Measurements from ENCODE around the gene BICC1. TPM values are rescaled to one million over a fixed set of nuclear protein-coding genes. Genes with fewer than 3 reads are reported as not detected.

BICC1 gene
- total and polyA plus RNA-seq, 2 of the 8 experiments (the other 6 are each of a cell fraction or from before 2014, with no cell fraction given) = 0.20 to 0.73 TPM

DNA sequence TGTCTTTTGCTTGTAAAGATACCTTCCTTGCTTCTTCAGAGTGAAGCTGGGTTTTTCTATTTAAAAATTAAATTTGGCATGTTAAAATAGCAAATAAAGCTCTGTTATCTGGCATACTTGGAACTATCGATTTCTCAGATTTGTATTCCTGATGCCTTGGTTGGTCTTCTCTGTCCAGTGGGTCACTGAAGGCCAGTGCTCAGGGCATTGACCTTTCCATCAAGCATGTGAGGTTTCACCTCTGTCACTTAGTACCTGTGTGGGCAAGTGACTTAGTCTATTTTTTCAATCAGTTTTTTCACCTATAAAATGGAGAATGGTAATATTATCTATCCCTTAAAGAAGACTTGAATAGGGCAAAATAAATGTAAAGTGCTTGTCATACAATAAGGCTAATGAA lies 311.3 kb downstream of the BICC1 start:
- WGBS, 2 experiments (ENCODE audit: extremely low coverage in 1 of 2, insufficient coverage in 1 of 2, insufficient read length in 1 of 2, insufficient replicate concordance in 2 of 2, low coverage in 1 of 2, low lambda C conversion rate in 2 of 2, missing lambda C conversion rate in 1 of 2) = 92% methylated on average over 1 of the region's 1 CpG; no CpG with 5 or more reads in 1 of the 2 experiments
- H3K14ac ChIP-seq (ENCODE audit: insufficient read length) = no peak overlapping the region
- no peaks in the 10 kb centered on the region for H3K27me3 ChIP-seq (replicated peaks in 1 of 4; ENCODE audit: control insufficient read depth in 3 of 4, extremely low read depth in 1 of 4, insufficient read depth in 3 of 4, low read length in 3 of 4)
- no peak overlapping the region for H3K56ac ChIP-seq (replicated peaks; ENCODE audit: insufficient read length, low read depth, low read length)
- no peak overlapping the region for H3K9ac ChIP-seq (replicated peaks in 1 of 4; ENCODE audit: extremely low read depth in 1 of 4, low read depth in 3 of 4, low read length in 3 of 4)
- no peak overlapping the region for H2BK12ac ChIP-seq (ENCODE audit: low read depth, low read length)
- no peak overlapping the region for H2BK20ac ChIP-seq (ENCODE audit: low read length)
- FAIRE-seq (no peak), DNase-seq (ENCODE audit: low read depth in 1 of 2, low spot score in 2 of 2) (no peak)
- H3K79me2 ChIP-seq (ENCODE audit: control insufficient read depth in 1 of 2, insufficient read depth in 2 of 2, low read length in 2 of 2) = no peaks in the 10 kb centered on the region
- H2BK120ac ChIP-seq (replicated peaks; ENCODE audit: low read depth, low read length) = no peak overlapping the region
- H3K4ac ChIP-seq (replicated peaks; ENCODE audit: insufficient read length, low read depth, low read length) = no peak overlapping the region
- no peak overlapping the region for H3K4me2 ChIP-seq (ENCODE audit: insufficient read depth in 1 of 2, low read depth in 2 of 2, low read length in 2 of 2)
- no peaks in the 10 kb centered on the region for H3K36me3 ChIP-seq (ENCODE audit: control insufficient read depth in 2 of 4, insufficient read depth in 4 of 4, low read length in 3 of 4)
- H4K91ac ChIP-seq (replicated peaks; ENCODE audit: insufficient read length, low read length) = no peak overlapping the region
- H3K18ac ChIP-seq (ENCODE audit: extremely low read depth, low read length) = no peak overlapping the region
- no peaks in the 10 kb centered on the region for H3K9me3 ChIP-seq (ENCODE audit: insufficient read depth in 2 of 2, low read depth in 1 of 2, low read length in 1 of 2)
- H3K4me3 ChIP-seq (ENCODE audit: extremely low read depth in 1 of 4, insufficient read depth in 2 of 4, low read depth in 3 of 4, low read length in 4 of 4) = no peak overlapping the region
- no peaks in the 10 kb centered on the region for H4K20me1 ChIP-seq (replicated peaks in 1 of 2; ENCODE audit: control insufficient read depth in 1 of 2, insufficient read depth in 2 of 2, low read length in 2 of 2)
- H3K23ac ChIP-seq (ENCODE audit: insufficient read length) = no peak overlapping the region
- no peak overlapping the region for H2AFZ ChIP-seq (ENCODE audit: low read length)
- no peak overlapping the region for H4K5ac ChIP-seq (ENCODE audit: insufficient read length, low read depth, low read length)
- ChIA-PET POLR2A (ENCODE audit: partially characterized antibody) (no interaction called here), CTCF (ENCODE audit: partially characterized antibody) (no interaction called here)
- H4K8ac ChIP-seq (ENCODE audit: extremely low read depth, insufficient read depth, low read length) = no peak overlapping the region
- no peak overlapping the region for H2BK5ac ChIP-seq (ENCODE audit: low read depth, low read length)
- no peak overlapping the region for H2BK15ac ChIP-seq (ENCODE audit: low read length)
- no peak overlapping the region for H3K27ac ChIP-seq (ENCODE audit: low read depth, low read length)
- H3K79me1 ChIP-seq (ENCODE audit: low read depth, low read length) = no peaks in the 10 kb centered on the region
- no peaks in the 10 kb centered on the region for H3K4me1 ChIP-seq (replicated peaks in 1 of 4; ENCODE audit: control insufficient read depth in 3 of 4, insufficient read depth in 4 of 4, low read length in 3 of 4)
- H2AK5ac ChIP-seq (ENCODE audit: low read depth, low read length) = no peak overlapping the region
- no peaks in the 10 kb centered on the region for H3K23me2 ChIP-seq (ENCODE audit: low read depth, low read length)
- TF ChIP-seq RNF2 (IDR thresholded peaks at IDR 0.05; ENCODE audit: borderline replicate concordance, low read depth, low read length, missing control alignments, poor library complexity, severe bottlenecking) (no peak), RXRA (IDR thresholded peaks at IDR 0.05; ENCODE audit: insufficient read depth, low read depth, low read length) (no peak), RBBP5 (IDR thresholded peaks at IDR 0.05; ENCODE audit: borderline replicate concordance, low read depth, low read length) (no peak), EZH2 (IDR thresholded peaks at IDR 0.05; ENCODE audit: low read depth, low read length, severe bottlenecking) (no peak), NANOG (IDR thresholded peaks at IDR 0.05; ENCODE audit: insufficient read depth, low read depth, low read length, poor library complexity, severe bottlenecking) (no peak), TBP (IDR thresholded peaks at IDR 0.05; ENCODE audit: low read depth, low read length) (no peak), TAF7 (optimal IDR thresholded peaks at IDR 0.05; ENCODE audit: borderline replicate concordance, low read depth, low read length) (no peak), POU5F1 (IDR thresholded peaks at IDR 0.05; ENCODE audit: low read depth, low read length) (no peak), MAFK (IDR thresholded peaks at IDR 0.05; ENCODE audit: low read depth, low read length) (no peak), SIRT6 (IDR thresholded peaks at IDR 0.05; ENCODE audit: low read length) (no peak), CBX8 (IDR thresholded peaks at IDR 0.05; ENCODE audit: borderline replicate concordance, low read depth, low read length) (no peak), NRF1 (IDR thresholded peaks at IDR 0.05; ENCODE audit: low read depth, low read length) (no peak)
- TF ChIP-seq, protein P1, sequence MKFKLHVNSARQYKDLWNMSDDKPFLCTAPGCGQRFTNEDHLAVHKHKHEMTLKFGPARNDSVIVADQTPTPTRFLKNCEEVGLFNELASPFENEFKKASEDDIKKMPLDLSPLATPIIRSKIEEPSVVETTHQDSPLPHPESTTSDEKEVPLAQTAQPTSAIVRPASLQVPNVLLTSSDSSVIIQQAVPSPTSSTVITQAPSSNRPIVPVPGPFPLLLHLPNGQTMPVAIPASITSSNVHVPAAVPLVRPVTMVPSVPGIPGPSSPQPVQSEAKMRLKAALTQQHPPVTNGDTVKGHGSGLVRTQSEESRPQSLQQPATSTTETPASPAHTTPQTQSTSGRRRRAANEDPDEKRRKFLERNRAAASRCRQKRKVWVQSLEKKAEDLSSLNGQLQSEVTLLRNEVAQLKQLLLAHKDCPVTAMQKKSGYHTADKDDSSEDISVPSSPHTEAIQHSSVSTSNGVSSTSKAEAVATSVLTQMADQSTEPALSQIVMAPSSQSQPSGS (IDR thresholded peaks at IDR 0.05; ENCODE audit: low read length) = no peak
